UCSD-AML1 (cell line): ENCODE results near the gene ZNF256.
A peak's percentile ranks its signal among the peaks of the same experiment; 100 is the strongest.

Experiments
- DNase-seq: peaks from one replicate; lab custom pipeline; 2025; ENCODE audit not compliant: unreplicated experiment; lab: John Stamatoyannopoulos, UW

ZNF256 gene

DNA sequence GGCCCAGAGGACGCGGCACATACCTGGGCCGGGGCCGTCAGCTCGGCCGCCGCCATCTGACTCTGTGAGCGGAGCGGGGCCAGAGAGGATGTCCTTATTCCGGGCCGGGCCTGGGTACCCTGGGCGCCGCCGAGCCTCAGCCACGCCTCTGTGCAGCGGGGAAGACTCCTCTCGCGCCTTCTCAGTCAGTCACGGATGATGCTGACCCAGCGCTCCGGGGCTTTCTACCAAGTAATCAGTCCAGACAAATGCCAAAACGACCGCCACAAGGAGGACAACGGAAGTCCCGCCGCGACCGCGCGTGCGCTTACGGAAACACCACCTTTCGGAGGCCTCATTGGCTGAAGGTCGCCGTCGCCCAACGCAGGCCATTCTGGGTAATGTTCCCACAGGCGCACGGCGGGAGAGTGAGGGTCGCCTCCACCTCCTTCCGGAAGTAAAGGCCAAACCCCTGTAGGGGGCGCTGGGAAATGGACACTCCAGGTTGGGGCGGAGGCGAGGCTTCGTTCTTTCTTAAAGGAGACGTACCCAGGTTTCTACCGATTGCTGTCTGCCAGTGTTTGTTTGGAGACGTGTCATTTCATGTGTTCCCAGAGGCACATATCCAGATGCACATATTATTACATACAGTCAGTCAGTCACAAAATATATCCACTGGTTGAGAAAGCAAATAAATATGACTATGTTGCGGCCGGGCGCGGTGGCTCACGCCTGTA lies at the start of gene ZNF256:
Gene ZNF256 (minus strand): TSS at position 288 of the 716 bp plus-strand sequence. CDS start 232 bp downstream, at position 56.
- DNase-seq, result peak; percentile 94

DNA sequence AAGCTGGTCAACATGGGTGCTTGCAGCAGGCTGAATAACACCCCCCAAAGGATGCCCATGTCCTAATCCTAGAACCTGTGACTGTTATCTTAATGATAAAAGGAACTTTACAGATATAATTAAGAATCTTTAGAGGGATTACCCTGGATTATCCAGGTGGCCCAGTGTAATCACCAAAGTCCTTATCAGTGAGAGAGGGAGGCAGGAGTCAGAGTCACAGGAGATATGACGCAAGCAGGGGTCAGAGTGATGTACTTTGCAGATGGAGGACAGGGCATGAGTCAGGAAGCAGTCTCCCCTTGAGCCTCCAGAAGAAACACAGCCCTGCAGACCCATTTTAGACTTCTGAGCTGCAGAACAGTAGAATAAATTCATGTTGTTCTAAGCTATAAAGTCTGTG lies 45.3 kb upstream of the ZNF256 start:
- no peak for DNase-seq

DNA sequence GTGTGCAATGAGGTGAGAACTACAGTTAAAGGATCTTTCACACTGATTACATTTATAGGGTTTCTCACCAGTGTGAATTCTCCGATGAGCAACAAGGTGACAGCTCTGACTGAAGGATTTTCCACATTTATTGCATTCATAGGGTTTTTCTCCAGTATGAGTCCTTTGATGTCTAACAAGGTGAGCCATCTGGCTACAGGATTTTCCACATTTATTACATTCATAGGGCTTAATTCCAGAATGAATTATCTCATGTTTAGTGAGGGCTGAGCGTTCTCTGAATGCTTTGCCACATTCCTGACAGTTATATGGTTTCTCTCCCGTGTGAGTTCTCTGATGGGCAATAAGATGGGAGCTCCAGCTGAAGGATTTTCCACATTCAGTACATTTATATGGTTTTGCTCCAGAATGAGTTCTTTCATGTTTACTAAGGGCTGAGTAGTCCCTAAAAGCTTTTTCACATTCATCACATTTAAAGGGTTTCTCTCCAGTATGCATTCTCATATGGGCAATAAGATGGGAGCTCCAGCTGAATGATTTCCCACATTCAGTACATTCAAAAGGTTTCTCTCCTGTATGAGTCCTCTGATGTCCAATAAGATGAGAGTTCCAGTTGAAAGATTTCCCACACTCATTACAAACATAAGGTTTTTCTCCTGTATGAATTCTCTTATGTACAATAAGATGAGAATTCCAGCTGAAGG lies 31.2 kb upstream of the ZNF256 start:
- DNase-seq, result no peak

DNA sequence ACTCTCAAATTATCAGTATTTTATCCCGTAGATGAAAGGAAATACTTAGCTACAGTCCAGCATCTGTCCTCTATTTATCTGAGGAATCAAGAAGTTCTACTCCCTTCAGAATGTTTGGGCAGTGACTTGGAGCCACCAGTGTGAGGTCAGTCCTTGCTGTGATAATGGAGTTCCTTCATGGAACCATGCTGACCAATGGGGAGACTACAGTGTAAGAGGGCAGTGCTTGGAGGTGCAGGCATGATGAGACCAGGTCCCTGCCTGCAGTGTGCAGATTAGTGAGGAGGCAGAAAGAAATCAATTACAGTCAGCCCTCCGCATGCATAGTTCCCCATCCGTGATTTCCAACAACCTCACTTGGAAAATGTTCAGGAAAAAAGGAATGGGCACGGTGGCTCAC lies 26.9 kb upstream of the ZNF256 start, which contains the start of gene C19orf18:
Gene C19orf18 (minus strand): TSS at position 101 of the 400 bp plus-strand sequence. CDS start 102 bp downstream, outside the sequence.
- DNase-seq, result no peak

DNA sequence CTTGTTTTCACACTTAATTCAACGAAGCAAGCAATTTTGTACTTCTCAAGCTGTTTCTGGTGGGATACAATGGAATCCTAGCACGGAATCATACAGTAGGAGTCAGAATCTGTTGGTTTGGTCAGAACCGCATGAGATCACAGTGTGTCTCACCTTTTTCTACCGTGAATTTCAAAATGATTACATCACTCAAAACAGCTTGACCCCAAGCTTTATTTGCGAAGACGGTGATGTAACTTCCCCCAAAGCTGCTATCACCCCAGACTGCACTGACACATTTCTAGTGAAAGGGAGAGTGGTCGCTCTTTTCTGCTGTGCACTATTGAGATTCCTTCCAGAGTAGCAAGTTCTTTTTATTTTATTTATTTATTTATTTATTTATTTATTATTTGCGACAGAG lies 17.3 kb upstream of the ZNF256 start:
- no peak for DNase-seq

DNA sequence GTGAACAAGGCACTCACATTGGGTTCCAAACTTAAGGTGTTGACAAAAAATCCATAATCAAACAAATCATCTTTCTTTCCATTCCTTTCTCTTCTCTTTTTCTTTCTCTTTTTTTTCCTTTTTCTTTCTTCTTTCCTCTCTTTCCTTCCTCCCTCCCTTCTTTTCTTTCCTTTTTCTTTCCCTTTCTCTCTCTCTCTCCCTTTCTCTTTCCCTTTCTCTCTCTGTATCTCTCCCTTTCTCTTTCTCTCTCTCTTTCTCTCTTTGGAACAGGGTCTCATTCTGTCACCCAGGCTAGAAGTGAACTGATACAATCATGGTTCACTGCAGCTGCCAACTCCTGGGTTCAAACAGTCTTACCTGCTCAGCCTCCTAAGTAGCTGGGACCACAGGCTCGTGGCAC lies 14.3 kb upstream of the ZNF256 start:
- no peak for DNase-seq

DNA sequence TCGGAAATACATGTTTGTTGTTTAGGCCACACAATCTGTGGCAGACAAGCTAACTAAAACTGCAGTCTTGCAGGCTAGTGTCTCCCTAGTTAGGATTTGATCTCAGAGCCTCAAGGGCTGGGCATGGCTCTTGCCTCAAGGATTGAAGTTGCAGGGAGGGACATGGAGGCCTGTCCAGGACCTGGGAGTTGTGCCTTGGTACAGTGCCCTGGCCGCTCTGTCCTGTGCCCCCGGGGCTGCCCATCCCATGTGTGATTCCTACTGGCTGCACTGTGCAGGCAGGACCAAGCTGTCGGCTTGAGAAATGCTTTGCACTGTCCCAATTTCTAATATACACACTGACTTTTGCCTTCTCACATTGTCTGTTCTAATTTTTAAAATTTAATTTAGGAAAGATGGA lies 7.5 kb upstream of the ZNF256 start:
- DNase-seq, result no peak

DNA sequence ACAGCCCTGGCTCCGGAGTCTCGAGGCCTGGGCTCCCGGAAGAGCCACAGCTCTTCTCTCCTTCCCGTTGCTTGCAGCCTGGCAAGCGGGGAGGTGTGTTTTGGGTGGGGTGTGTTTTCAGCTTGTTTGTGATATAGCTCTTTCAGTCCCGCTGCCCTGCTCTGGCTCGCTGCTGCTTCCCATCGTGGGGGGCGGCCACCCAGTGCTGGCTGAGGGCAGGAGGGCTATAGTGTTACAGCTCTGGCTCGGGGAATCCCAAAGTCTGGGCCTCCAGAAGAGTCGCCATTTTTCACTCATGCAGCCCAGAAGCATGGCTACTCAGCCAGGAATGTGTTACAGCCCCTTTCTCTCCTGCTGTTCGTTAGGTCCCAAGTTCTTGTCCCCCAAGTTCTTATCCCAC lies 2.2 kb upstream of the ZNF256 start:
- DNase-seq, result no peak

DNA sequence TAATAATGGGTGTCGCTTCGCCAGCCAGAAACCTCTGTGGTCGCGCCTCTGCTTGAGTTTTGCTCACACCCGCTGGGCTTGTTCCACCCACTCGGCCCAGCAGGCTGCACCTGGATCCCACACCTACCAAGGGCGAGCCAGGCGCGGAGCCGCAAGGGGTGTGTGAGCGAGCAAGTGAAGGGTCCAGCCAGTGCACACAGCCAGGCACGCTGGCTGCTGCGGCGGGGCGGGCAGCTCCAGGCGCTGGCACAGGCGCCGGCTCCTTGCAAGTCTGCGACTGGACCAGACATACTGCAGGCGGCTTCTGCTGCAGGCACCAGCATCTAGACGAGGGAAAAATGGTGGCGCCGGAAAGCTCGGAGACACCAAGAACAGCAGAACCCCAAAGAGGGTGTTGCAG lies 1.8 kb upstream of the ZNF256 start:
- no peak for DNase-seq

DNA sequence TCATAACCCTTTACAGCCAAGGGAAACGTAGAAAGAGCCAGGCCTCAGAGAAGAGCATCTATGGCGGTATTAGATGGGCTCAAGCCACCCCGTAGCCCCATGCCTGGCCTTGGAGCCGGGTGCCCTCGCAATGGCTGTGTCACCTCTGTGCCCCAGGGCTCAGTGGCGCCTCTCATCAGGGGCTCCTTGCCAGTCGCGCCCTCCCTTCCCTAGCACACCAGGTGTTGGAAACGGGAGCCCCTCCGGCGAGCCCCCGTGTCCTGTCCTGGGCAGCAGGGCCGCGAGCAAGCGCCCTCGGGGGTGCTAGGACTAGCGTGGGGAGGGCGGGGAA lies 453 bp downstream of the ZNF256 start:
- no peak for DNase-seq

DNA sequence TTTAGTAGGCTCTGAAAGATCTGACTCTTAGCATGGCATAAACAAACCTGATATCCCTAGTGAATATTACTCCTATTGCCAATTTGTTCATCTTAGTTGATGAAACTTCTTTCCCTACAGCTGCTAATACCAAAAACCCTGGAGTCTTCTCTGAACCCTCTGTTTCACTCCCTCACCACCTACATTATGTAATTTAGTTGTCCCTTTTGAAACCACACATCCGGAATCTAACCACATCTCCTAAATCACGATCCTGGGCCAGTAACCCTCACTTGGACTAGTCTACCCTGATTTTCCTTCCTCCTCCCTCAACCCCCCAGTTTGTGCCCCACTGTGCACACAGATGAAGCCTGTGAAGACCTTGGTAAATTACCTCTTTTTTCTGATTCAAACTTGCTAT lies 1.2 kb downstream of the ZNF256 start:
- no peak for DNase-seq

DNA sequence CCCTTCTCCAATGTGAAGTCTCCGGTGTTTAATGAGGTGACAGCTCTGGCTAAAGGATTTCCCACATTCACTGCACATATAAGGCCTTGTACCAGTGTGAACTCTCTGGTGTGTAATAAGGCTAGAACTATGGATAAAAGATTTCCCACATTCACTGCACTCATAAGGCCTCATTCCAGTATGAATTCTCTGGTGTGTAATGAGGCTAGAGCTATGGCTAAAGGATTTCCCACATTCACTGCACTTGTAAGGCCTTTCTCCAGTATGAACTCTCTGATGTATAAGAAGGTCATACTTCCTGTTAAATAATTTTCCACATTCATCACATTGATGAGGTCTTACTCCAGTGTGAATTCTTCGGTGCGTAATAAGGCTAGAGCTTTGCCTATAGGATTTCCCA lies 5.9 kb downstream of the ZNF256 start:
- no peak for DNase-seq

DNA sequence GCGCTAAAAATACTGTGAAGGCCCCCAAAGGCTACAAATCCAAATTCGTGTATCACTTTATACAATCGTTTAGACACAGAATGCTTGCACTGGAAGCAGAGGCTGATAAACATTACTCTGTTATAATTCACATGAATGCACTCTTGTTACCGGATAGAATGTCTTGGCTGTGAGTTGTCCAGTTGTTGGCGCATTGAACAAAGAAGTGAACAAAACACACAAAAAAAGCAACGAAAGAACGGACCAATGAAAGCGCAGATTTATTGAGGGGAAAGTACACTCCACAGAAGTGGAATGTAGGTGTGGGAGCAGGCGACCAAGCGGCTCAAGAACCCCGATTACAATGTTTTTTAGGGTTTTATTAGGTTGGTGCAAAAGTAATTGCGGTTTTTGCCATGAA lies 11.8 kb downstream of the ZNF256 start:
- no peak for DNase-seq

DNA sequence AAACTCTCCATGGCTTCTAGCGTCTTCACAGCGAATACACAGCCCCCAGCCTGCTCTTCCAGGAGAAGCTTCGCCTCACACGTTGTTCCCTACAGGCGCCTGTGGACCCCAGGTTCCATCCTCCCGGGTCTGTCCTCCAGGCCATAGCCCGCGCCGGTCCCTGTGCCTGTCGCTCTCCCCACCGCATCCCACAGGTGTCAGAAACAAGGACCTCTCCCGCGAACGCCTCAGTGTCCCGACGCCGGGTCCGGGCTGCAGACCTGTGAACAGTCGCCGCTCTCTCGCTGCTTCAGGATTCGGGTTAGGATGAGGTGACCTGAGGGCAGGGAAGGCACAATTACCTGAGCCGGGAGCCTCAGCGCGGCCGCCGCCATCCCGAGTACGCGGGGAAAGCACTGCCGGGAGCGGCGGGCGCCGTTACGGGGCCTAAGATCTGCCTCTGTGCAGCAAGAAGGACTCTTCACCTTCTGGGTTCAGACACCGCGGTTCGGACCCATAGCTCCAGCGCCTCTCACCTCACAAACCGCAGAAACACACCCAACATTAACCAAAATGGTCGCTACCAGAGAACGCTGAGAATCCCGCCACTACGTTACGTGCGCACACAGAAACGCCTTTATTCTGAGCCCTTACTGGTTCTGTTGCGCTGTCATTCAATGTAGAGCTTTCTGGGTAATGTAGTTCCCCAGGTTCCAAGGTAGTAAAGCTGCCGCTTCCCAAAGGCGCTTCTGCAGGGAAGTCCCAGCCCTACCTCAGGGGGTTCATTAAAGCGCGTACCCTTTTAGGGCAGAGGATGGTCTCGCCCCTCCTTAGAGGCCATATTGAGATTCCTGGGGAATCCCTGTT lies 12.5 kb downstream of the ZNF256 start, which contains the start of gene ZNF418:
Gene ZNF418 (minus strand): TSS at position 583 of the 846 bp plus-strand sequence. CDS start 1,580 bp downstream, outside the sequence.
- DNase-seq, result no peak

DNA sequence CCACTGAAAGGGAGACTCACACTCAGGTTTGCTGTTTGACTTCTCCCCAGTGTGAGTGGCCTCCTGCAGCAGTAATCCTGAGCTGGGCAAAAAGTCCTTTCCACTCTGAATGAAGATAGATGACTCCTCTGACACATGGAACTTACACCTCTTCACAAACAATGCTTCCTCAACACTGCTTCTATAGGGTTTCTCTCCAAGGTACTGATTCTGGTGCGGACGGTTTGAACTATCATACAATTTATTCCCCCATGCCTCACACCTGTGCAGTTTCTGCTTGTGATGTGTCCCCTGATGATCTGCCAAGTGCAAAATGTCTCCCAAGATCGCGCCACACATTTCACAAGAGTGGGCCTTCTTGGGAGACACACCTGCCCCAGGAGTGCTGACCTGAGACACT lies 19.9 kb downstream of the ZNF256 start:
- DNase-seq, result no peak

DNA sequence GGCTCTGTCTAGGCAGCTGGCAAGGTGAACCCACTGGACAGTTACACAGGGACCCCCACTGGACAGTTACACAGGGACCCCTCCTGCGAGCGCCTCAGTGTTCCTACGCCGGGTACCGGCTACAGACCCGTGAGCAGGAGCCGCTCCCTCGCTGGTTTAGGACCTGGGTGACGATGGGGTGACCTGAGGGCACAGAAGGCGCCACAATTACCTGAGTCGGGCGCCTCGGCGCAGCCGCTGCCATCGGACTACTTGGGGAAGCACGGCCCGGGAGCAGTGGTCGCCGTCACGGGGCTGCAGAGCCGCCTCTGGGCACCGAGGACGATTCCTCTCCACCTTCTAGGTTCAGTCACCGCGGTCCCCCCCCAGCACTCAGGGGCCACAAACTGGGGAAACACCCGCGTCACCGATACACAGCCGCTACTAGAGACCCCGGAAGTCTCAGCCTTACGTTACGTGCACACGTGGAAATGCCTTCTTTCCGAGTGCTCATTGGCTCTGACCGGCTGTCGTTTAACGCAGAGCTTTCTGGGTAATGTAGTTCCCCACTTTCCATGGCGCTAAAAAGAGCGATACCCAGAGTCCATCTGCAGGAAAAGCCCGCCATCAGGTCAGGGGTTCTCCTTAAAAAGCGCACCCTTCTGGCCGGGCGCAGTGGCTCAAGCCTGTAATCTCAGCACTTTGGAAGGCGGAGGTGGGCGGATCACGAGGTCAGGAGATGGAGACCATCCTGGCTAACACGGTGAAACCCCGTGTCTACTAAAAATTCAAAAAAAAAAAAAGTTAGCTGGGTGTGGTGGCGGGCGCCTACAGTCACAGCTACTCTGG lies 31.1 kb downstream of the ZNF256 start, which contains the start of gene ZNF417:
Gene ZNF417 (minus strand): TSS at position 425 of the 828 bp plus-strand sequence. CDS start 181 bp downstream, at position 244.
- DNase-seq, result peak; percentile 80

DNA sequence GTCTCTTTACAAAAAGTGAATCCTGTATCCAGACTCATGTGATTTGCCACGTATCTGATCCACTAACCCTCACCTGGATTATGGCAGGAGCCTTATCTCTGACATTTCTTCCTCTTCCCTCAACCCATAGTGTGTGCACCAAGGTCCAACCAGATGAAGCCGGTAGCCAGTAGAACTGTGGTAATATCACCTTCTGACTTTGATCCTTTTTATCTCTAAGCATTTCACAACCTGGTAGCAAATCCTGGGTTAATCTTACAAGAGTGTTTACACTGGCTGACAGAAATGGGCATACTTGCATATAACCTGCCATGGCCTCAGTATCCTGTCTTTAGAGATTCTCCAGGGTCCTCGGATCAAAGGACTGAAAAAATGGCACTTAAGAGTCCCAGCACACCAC lies 33.0 kb downstream of the ZNF256 start:
- DNase-seq, result no peak

DNA sequence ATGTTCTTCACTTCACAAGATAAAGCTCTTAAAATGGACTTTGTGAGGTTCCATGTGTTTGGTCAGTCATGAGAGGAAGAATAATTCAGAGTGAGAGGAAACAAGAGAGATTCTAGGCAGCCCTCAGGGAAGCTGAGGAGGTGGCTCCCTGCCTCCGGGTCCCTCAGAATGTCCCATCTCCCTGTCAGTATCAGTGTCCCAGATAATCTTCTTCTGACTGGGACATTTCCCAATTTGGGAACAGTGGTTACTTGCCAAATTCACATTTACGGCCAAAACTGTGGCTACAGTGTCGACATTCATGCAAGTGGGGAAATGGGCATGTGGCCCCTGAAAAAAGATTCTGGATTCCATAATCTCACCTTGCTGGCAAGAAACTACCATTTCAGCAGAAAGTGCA lies 40.1 kb downstream of the ZNF256 start:
- no peak for DNase-seq

DNA sequence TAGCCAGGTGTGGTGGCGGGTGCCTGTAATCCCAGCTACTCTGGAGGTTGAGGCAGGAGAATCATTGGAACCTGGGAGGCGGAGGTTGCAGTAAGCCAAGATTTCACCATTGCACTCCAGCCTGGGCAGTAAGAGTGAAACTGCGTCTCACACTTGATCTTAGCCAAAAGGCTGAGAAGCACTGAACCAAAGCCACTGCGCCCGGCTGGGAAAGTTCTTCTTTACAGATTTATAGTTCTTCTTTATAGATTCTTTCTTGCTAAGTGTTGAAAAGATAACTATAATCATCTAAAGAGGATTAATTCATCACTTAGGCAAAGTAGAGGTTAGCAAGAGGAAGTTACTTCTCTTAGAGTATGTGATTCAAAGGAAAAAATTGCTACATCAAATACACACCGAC lies 42.2 kb downstream of the ZNF256 start:
- no peak for DNase-seq

DNA sequence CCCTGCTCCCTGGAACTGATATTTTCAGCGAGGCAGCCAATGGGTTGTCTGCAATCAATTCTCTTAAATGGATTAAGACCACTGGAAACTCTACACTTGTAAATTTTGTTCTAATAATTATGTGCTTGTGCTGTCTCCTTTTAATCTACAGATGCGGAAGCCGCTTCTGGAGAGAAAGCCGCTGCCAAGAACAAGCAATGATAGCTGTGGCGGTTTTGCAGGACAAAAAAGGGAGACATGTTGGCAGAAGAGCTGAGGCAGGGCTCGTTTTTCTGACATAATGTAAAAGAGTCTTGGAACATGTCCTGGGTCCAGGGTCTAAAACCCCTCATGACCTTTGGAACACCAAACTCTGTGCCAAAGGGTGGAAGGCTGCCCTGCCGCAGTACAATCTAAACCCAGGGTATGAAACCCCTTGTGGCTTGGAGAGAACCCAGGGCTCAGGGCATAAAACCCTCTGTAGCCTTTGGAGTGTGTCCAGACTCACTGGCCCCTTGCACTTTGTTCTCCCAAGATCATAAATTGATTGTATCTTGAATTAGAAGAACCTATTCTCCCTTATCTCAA lies 43.8 kb downstream of the ZNF256 start:
- DNase-seq, result no peak
